Measurements from ENCODE around the gene ZNF14.

DNA sequence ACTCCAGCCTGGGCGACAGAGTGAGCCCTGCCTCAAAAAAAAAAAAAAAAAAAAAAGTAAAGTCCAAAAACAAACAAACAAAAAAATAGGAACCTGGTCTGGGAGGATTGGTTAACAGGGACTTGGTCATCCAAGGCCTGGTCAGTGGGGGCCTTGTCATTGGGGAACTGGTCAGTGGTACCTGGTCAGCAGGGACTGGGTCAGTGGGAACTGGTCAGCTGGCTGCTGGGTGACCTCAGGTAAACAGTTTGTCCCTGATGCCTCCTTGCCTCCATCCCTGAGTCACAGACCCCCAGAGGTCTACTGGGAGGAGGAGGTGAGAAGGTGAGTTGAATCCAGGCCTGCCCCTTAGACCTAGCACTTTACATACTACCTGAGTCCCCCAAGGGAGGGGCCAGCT, 5.7 kb upstream of the ZNF14 start:
- TF ChIP-seq POLR2A (IDR thresholded peaks at IDR 0.05; ENCODE audit: low read length) (no peak), GATA1 (IDR thresholded peaks at IDR 0.05; ENCODE audit: low read depth, low read length) (no peak)

Measured in erythroblast (primary cell).